H1 (cell line): ENCODE data around the gene SLC12A6. TPM values are rescaled to one million over a fixed set of nuclear protein-coding genes. Genes with fewer than 3 reads are reported as not detected.

Source experiments
- ASH2L ChIP-seq: fragments of 200-600, 300-600 bp; sonication (generic); IDR thresholded peaks from one replicate; pipeline ENCODE4 v1.7.1; 2017; ENCODE audit warnings: low read length
- BACH1 ChIP-seq: IDR thresholded peaks from 2 replicates; pipeline ENCODE4 v1.6.1; 2012; ENCODE audit warnings: low read length, improper control_type of control experiment
- CHD2 ChIP-seq: IDR thresholded peaks from 2 replicates; pipeline ENCODE4 v1.6.1; 2012; ENCODE audit warnings: low read length, improper control_type of control experiment
- CHD7 ChIP-seq: fragments of 300-600 bp; sonication (generic); IDR thresholded peaks from 2 replicates; pipeline ENCODE4 v1.7.1; 2012; ENCODE audit warnings: low read length, moderate library complexity, mild to moderate bottlenecking, inconsistent platforms; ENCODE audit not compliant: insufficient replicate concordance
- EGR1 ChIP-seq: IDR thresholded peaks from 2 replicates; pipeline ENCODE4 v1.6.1; 2011; ENCODE audit warnings: low read depth, low read length, borderline replicate concordance
- GTF2F1 ChIP-seq: IDR thresholded peaks from 2 replicates; pipeline ENCODE4 v1.6.1; 2012; ENCODE audit warnings: low read depth, low read length, improper control_type of control experiment, borderline replicate concordance
- KDM5A ChIP-seq: fragments of 200-600 bp; IDR thresholded peaks from 2 replicates; pipeline ENCODE4 v1.7.1; 2012; ENCODE audit warnings: mild to moderate bottlenecking, low read length, inconsistent platforms, mixed read lengths
- MAFK ChIP-seq: IDR thresholded peaks from 2 replicates; pipeline ENCODE4 v1.6.1; 2012; ENCODE audit warnings: low read depth, mild to moderate bottlenecking, improper control_type of control experiment, low read length
- SAP30 ChIP-seq: fragments of 300-600 bp; sonication (generic); IDR thresholded peaks from 2 replicates; pipeline ENCODE4 v1.7.1; 2012; ENCODE audit warnings: low read length, moderate library complexity, mild to moderate bottlenecking, inconsistent platforms; ENCODE audit not compliant: insufficient read depth, insufficient replicate concordance
- TBP ChIP-seq: IDR thresholded peaks from 2 replicates; pipeline ENCODE4 v1.6.1; 2011; ENCODE audit warnings: low read depth, low read length, improper control_type of control experiment
- YY1 ChIP-seq: IDR thresholded peaks from 2 replicates; pipeline ENCODE4 v1.6.1; 2011; ENCODE audit warnings: low read depth, mild to moderate bottlenecking, low read length
- polyA plus RNA-seq, 7 experiments: library from polyadenylated mRNA; depleted of rRNA in 3 of 7; stranded (reverse) in 5 of 7; unstranded in 2 of 7; fragments of >200 nt in 5 of 7; fragments of 200-250 nt in 2 of 7; gene quantifications; 1 replicate in 5 of 7; 2 replicates in 1 of 7; 4 replicates in 1 of 7; pipeline versions ENCODE4 v1.2.1 to v1.2.3, GENCODE V29; 2011 to 2013; ENCODE audit warnings: missing spikeins in 2 of 7, mixed read lengths in 2 of 7
- total RNA-seq: library from RNA; stranded (reverse); fragmentation: NEBNext Ultra II Directional; extraction: Animal tissue kit (Norgen Biotek cat#: 25700); gene quantifications from 2 replicates; pipeline ENCODE4 v1.2.1, GENCODE V29; 2021

Gene SLC12A6
- total and polyA plus RNA-seq, 2 of the 8 experiments (the other 6 are each of a cell fraction or from before 2014, with no cell fraction given) = 9.2 to 11.1 TPM

GRCh38 chr15:34209421-34210282 is 127.9 kb downstream of the SLC12A6 start, which contains the start of gene KATNBL1 (continued):
- no peak for TF ChIP-seq CHD7
- peak; percentile 72 for TF ChIP-seq YY1
- no peak for TF ChIP-seq MAFK
- peak; percentile 56; the same call in 1 of the 2 replicates for TF ChIP-seq CHD2
- TF ChIP-seq SAP30 = no peak
- TF ChIP-seq BACH1 = peak; percentile 44; the same call in 1 of the 2 replicates
- no peak for TF ChIP-seq GTF2F1
- TF ChIP-seq EGR1 = no peak
- TF ChIP-seq KDM5A = no peak
- TF ChIP-seq ASH2L = peak; percentile 27
- TF ChIP-seq TBP = peak; percentile 90
